Measurements from ENCODE around the gene TACC3. TPM values are rescaled to one million over a fixed set of nuclear protein-coding genes. Genes with fewer than 3 reads are reported as not detected.

TACC3 gene
- total RNA-seq, 1 donor, result 16.0 TPM

DNA sequence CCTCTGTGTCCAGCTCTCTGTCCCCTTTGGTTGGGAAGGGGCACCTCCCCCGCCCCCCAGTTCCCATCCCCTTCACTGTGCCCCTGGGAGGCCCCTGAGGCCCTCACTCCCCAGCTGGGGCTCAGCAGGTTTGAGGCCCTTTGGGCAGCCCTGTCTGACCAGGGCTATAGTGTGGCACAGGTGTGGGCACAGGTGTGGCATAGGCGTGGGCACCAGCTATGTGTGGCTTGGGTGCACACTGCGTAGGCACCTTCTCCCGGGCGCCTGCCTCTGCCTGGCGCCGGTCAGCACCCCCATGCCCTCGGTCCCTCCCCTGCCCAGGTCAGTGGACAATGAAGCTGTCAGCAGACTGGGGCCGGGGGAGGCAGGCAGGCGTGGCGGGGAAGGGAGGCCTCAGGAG is 64.3 kb downstream of the TACC3 start:
- no peak overlapping the region for H3K4me3 ChIP-seq (ENCODE audit: low read depth, low read length)
- TF ChIP-seq, protein P1, sequence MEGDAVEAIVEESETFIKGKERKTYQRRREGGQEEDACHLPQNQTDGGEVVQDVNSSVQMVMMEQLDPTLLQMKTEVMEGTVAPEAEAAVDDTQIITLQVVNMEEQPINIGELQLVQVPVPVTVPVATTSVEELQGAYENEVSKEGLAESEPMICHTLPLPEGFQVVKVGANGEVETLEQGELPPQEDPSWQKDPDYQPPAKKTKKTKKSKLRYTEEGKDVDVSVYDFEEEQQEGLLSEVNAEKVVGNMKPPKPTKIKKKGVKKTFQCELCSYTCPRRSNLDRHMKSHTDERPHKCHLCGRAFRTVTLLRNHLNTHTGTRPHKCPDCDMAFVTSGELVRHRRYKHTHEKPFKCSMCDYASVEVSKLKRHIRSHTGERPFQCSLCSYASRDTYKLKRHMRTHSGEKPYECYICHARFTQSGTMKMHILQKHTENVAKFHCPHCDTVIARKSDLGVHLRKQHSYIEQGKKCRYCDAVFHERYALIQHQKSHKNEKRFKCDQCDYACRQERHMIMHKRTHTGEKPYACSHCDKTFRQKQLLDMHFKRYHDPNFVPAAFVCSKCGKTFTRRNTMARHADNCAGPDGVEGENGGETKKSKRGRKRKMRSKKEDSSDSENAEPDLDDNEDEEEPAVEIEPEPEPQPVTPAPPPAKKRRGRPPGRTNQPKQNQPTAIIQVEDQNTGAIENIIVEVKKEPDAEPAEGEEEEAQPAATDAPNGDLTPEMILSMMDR (IDR thresholded peaks at IDR 0.05; ENCODE audit: insufficient read depth, low read depth, low read length), result no peak
- no peak for DNase-seq (ENCODE audit: low read depth)

DNA sequence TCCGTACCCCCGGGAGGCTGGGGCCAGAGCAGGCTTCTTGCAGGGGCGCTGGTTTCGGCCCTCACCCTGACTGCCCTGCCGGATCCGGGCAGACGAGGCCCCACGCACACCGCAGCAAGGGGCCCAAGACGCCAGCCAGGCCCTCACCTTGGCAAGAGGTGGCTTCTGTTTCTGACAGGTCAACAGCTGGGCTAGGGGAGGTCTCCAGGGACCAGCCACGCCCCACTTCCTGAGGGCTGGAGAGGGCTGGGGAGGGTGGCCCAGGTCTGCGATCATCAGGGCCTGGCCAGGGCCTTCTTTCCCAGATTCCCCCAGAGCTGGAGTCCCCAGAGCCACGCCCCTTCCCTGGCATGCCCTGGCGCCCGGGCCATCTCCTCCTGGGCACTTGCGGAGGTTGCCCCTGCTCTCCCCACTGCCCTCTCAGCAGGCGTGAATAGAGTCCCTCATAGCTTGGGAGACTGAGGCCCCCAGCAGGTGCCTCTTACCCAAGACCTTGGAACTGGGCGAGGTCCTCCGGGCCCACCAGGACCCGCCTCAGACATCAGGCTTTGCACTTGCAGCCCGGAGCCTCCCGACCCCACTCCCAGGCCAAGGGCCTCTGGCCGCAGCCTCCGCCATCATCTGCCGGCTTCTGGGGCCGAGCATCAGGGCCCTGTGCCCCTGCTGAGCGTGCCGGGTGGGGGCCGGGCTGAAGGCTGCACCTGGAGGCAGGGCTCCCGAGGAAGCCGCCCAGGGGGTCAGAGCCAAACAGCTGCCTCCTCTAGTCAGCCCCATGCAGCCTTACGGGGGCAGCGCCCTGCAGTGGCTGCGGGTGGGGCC is 65.4 kb downstream of the TACC3 start:
- no peak for DNase-seq (ENCODE audit: low read depth)
- TF ChIP-seq, protein P1 (IDR thresholded peaks at IDR 0.05; ENCODE audit: insufficient read depth, low read depth, low read length), result no peak
- H3K4me3 ChIP-seq (ENCODE audit: low read depth, low read length), result no peak overlapping the region

DNA sequence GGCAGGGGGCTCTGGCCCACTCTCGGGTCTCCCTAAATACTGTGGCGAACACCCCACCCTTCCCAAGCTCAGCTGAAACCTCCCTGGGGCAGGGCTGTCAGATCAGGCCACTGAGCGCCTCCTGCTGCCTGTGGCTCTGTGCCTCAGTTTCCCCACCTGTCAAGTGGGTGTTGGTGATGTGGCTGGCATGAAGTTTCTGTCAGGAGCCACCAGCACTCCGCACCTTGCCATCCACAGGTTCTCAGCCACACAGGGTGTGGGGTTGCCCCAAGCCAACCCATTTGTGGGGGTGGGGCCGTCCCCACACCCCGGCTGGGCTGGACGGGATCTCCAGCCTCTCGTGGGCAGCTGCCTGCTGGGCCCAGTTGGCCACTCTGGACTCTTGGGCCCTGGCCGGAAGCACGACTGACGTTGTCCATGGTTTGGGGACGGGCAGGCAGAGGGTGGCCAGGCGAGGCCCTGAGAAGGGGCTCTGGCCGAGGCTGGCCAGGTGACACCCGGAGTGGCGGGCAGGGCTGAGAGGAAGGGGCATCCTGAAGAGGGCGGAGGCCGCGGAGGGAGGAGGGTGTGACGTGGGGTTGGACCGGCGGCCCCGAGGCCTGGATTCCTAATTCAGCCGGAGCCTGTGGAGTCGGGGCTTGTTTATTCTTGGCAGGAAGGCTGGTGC is 66.2 kb downstream of the TACC3 start:
- no peak overlapping the region for H3K4me3 ChIP-seq (ENCODE audit: low read depth, low read length)
- TF ChIP-seq, protein P1 (IDR thresholded peaks at IDR 0.05; ENCODE audit: insufficient read depth, low read depth, low read length), result no peak

DNA sequence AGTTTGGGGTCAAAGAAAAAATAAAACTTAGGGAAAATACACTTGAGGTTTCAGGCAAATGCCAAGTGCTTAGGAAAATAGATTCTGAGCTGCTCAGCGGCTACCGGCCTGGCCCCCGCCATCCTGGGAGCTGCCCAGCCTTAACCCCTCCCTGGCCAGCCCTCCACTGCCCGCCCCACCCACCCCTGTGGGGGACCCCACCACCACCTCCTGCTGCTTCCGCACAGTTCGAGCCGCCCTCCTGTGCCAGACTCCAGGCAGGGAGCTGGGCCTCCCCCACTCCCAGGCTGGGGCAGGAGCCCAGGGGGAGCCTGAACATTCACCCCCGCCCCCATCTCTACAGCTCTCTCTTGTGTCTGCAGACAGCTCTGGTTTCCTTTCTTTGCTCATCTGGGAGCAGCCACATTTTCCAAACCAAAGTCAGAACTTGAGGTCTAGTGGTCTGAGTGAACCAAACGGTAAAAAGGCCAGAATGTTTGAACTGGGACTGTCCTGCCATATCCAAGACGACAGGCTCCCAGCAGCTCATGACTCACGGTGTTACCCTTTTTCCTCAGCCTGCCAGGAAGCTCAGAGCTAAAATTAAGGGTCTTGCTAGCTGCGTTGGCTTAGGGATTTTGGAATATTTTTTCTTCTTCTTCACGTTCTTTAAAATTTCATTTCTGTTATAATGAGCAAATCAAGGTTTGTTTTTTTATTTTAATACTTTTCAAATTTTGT is 67.1 kb downstream of the TACC3 start:
- H3K4me3 ChIP-seq (ENCODE audit: low read depth, low read length), result no peak overlapping the region
- no peak for DNase-seq (ENCODE audit: low read depth)
- TF ChIP-seq, protein P1 (IDR thresholded peaks at IDR 0.05; ENCODE audit: insufficient read depth, low read depth, low read length), result no peak

More for the DNA sequence above, 66.2 kb downstream of the TACC3 start:
- DNase-seq (ENCODE audit: low read depth), result no peak

DNA sequence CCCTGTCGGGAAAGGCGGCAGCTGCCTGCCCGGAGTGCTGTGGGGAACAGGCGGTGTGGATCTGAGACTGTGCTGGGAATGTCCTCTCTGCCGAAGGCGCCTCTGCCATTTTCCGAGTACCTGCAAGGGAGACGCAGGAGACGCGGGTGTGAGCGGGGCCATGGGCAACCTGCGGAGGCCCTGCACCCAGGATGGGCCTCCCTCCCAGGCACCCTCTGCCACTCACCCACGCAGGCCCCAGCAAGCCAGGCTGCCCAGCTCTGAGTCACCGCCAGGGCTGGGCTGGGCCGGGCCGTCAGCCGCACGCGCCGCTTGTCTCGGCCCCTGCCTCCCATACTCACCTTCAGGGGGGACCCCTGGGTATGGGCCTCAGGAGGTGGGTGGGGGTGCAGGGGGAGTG is 68.2 kb downstream of the TACC3 start:
- no peak overlapping the region for H3K4me3 ChIP-seq (ENCODE audit: low read depth, low read length)
- TF ChIP-seq, protein P1 (IDR thresholded peaks at IDR 0.05; ENCODE audit: insufficient read depth, low read depth, low read length), result no peak
- no peak for DNase-seq (ENCODE audit: low read depth)

DNA sequence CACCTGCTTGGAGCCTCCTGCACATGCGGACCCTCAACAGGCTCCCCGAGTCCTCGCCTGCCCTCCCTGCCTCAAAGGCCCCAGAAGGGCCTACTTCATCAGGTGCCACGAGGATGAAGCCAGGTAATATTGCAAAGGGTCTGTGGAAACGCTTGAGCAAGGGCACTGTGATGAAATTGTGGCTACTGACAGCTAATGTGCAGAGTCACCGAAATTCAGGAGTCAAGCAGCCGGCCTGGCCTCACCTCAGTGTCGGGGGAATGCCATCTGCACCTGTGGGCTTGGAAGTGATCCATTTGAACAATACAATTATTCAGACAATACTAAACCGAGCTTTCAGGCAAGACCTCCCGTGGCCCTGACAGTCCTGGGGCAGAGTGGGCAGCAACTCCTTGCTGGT is 68.7 kb downstream of the TACC3 start:
- H3K4me3 ChIP-seq (ENCODE audit: low read depth, low read length), result no peak overlapping the region
- TF ChIP-seq, protein P1 (IDR thresholded peaks at IDR 0.05; ENCODE audit: insufficient read depth, low read depth, low read length), result no peak
- no peak for DNase-seq (ENCODE audit: low read depth)
